Panc1 (cell line): Measurements from ENCODE around the gene IDE.

Source experiments
- POLR2AphosphoS5 ChIP-seq: IDR thresholded peaks from 2 replicates; pipeline ENCODE4 v1.6.1; 2012; ENCODE audit warnings: mild to moderate bottlenecking, low read depth, low read length, moderate library complexity
- SIN3A ChIP-seq: IDR thresholded peaks from 2 replicates; pipeline ENCODE4 v1.6.1; 2012; ENCODE audit warnings: low read depth, mild to moderate bottlenecking, low read length, moderate library complexity, borderline replicate concordance; ENCODE audit not compliant: insufficient read depth
- TCF7L2 ChIP-seq: IDR thresholded peaks from 2 replicates; pipeline ENCODE4 v1.6.1; 2011; ENCODE audit warnings: mild to moderate bottlenecking, low read depth, low read length, inconsistent platforms
- TF ChIP-seq, protein P1 (sequence below): fragments of 450-650 bp; IDR thresholded peaks from 2 replicates; pipeline ENCODE4 v1.5.1; 2017; ENCODE audit warnings: mild to moderate bottlenecking
- TF ChIP-seq, protein P2 (sequence below), 2 experiments: IDR thresholded peaks; 2 replicates each; pipeline ENCODE4 v1.6.1; 2011 to 2012; ENCODE audit warnings: low read depth in 2 of 2, control low read depth in 1 of 2, low read length in 1 of 2, mild to moderate bottlenecking in 1 of 2, moderate library complexity in 1 of 2; ENCODE audit not compliant: insufficient read depth in 1 of 2

- TF ChIP-seq SIN3A (no peak), POLR2AphosphoS5 (no peak), TCF7L2 (no peak)
- TF ChIP-seq, protein P1, sequence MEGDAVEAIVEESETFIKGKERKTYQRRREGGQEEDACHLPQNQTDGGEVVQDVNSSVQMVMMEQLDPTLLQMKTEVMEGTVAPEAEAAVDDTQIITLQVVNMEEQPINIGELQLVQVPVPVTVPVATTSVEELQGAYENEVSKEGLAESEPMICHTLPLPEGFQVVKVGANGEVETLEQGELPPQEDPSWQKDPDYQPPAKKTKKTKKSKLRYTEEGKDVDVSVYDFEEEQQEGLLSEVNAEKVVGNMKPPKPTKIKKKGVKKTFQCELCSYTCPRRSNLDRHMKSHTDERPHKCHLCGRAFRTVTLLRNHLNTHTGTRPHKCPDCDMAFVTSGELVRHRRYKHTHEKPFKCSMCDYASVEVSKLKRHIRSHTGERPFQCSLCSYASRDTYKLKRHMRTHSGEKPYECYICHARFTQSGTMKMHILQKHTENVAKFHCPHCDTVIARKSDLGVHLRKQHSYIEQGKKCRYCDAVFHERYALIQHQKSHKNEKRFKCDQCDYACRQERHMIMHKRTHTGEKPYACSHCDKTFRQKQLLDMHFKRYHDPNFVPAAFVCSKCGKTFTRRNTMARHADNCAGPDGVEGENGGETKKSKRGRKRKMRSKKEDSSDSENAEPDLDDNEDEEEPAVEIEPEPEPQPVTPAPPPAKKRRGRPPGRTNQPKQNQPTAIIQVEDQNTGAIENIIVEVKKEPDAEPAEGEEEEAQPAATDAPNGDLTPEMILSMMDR = no peak
- TF ChIP-seq, protein P2, sequence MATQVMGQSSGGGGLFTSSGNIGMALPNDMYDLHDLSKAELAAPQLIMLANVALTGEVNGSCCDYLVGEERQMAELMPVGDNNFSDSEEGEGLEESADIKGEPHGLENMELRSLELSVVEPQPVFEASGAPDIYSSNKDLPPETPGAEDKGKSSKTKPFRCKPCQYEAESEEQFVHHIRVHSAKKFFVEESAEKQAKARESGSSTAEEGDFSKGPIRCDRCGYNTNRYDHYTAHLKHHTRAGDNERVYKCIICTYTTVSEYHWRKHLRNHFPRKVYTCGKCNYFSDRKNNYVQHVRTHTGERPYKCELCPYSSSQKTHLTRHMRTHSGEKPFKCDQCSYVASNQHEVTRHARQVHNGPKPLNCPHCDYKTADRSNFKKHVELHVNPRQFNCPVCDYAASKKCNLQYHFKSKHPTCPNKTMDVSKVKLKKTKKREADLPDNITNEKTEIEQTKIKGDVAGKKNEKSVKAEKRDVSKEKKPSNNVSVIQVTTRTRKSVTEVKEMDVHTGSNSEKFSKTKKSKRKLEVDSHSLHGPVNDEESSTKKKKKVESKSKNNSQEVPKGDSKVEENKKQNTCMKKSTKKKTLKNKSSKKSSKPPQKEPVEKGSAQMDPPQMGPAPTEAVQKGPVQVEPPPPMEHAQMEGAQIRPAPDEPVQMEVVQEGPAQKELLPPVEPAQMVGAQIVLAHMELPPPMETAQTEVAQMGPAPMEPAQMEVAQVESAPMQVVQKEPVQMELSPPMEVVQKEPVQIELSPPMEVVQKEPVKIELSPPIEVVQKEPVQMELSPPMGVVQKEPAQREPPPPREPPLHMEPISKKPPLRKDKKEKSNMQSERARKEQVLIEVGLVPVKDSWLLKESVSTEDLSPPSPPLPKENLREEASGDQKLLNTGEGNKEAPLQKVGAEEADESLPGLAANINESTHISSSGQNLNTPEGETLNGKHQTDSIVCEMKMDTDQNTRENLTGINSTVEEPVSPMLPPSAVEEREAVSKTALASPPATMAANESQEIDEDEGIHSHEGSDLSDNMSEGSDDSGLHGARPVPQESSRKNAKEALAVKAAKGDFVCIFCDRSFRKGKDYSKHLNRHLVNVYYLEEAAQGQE (IDR thresholded peaks at IDR 0.05; ENCODE audit: insufficient read depth in 1 of 2, low read depth in 2 of 2, low read length in 1 of 2) = no peak
Observed at GRCh38 chr10:92569071-92569470, 4.8 kb downstream of the IDE start.
